H1 (cell line): ENCODE data around the gene ATE1. TPM values are rescaled to one million over a fixed set of nuclear protein-coding genes. Genes with fewer than 3 reads are reported as not detected.

Source experiments
- CTCF ChIA-PET: fragments of 300-600 bp; sonication (Branson Sonifier 250); formaldehyde crosslinking; loops from one replicate; lab custom pipeline; 2021; ENCODE audit not compliant: partially characterized antibody; lab: Charles Lee
- POLR2A ChIA-PET: fragments of 300-600 bp; sonication (Branson Sonifier 250); formaldehyde crosslinking; loops from one replicate; lab custom pipeline; 2021; ENCODE audit warnings: inconsistent platforms; ENCODE audit not compliant: partially characterized antibody; lab: Charles Lee
- DNase-seq, 2 experiments: peaks; one replicate each; pipeline versions ENCODE4 v3.0.0 to v3.0.0-alpha.2; 2010 to 2022; ENCODE audit warnings: low spot score in 2 of 2, low read depth in 1 of 2, mixed read lengths in 1 of 2
- FAIRE-seq: peaks from 2 replicates; lab custom pipeline; 2011; peaks lifted over from hg19 to GRCh38; lab: Jason Lieb, UNC
- H2AFZ ChIP-seq: 2 replicates; pipeline ENCODE4 v1.8.1; 2012; ENCODE audit warnings: low read length, inconsistent platforms
- H2AK5ac ChIP-seq: 2 replicates; pipeline ENCODE4 v1.6.1; 2013; ENCODE audit warnings: low read depth, low read length
- H2BK120ac ChIP-seq: replicated peaks from 2 replicates; pipeline ENCODE3; 2013; ENCODE audit warnings: low read depth, low read length, inconsistent platforms
- H2BK12ac ChIP-seq: 2 replicates; pipeline ENCODE4 v1.6.1; 2013; ENCODE audit warnings: low read depth, low read length
- H2BK15ac ChIP-seq: 2 replicates; pipeline ENCODE4 v1.6.1; 2013; ENCODE audit warnings: low read length
- H2BK20ac ChIP-seq: 2 replicates; pipeline ENCODE4 v1.6.1; 2013; ENCODE audit warnings: low read length
- H2BK5ac ChIP-seq: 2 replicates; pipeline ENCODE4 v1.6.1; 2013; ENCODE audit warnings: low read depth, low read length
- H3K14ac ChIP-seq: 2 replicates; pipeline ENCODE4 v1.6.1; 2013; ENCODE audit warnings: inconsistent platforms; ENCODE audit not compliant: insufficient read length
- H3K18ac ChIP-seq: 2 replicates; pipeline ENCODE4 v1.6.1; 2013; ENCODE audit warnings: low read length; ENCODE audit errors: extremely low read depth
- H3K23ac ChIP-seq: 2 replicates; pipeline ENCODE4 v1.6.1; 2013; ENCODE audit warnings: inconsistent platforms; ENCODE audit not compliant: insufficient read length
- H3K23me2 ChIP-seq: 2 replicates; pipeline ENCODE4 v1.6.1; 2013; ENCODE audit warnings: low read depth, low read length
- H3K27ac ChIP-seq: 2 replicates; pipeline ENCODE4 v1.6.1; 2011; ENCODE audit warnings: low read depth, low read length, inconsistent platforms
- H3K27me3 ChIP-seq, 4 experiments: replicated peaks in 1 of 4; 1 replicate in 1 of 4; 2 replicates in 3 of 4; pipeline versions ENCODE4 v1.6.1 to v1.8.1; 2011 to 2013; ENCODE audit warnings: low read length in 3 of 4, mild to moderate bottlenecking in 3 of 4, inconsistent platforms in 2 of 4, mixed read lengths in 2 of 4, moderate library complexity in 1 of 4; ENCODE audit not compliant: control insufficient read depth in 3 of 4, insufficient read depth in 3 of 4; ENCODE audit errors: extremely low read depth in 1 of 4
- H3K36me3 ChIP-seq, 4 experiments: 2 replicates each; pipeline versions ENCODE4 v1.6.1 to v1.8.1; 2011 to 2013; ENCODE audit warnings: mild to moderate bottlenecking in 4 of 4, low read length in 3 of 4, moderate library complexity in 2 of 4, control low read depth in 1 of 4, inconsistent platforms in 1 of 4; ENCODE audit not compliant: insufficient read depth in 4 of 4, control insufficient read depth in 2 of 4
- H3K4ac ChIP-seq: replicated peaks from 2 replicates; pipeline ENCODE3; 2013; ENCODE audit warnings: low read length, low read depth, mixed read lengths, inconsistent platforms; ENCODE audit not compliant: insufficient read length
- H3K4me1 ChIP-seq, 4 experiments: replicated peaks in 1 of 4; 1 replicate in 1 of 4; 2 replicates in 3 of 4; pipeline versions ENCODE4 v1.6.1 to v1.8.1; 2011 to 2013; ENCODE audit warnings: low read length in 3 of 4, inconsistent platforms in 2 of 4, mixed read lengths in 1 of 4; ENCODE audit not compliant: insufficient read depth in 4 of 4, control insufficient read depth in 3 of 4
- H3K4me2 ChIP-seq, 2 experiments: 2 replicates each; pipeline versions ENCODE4 v1.6.1 to v1.8.1; 2011 to 2013; ENCODE audit warnings: low read depth in 2 of 2, low read length in 2 of 2, control low read depth in 1 of 2, inconsistent platforms in 1 of 2, mild to moderate bottlenecking in 1 of 2; ENCODE audit not compliant: insufficient read depth in 1 of 2
- H3K4me3 ChIP-seq, 4 experiments: fragments of 200-600, 300-600 bp in 1 of 4; sonication (generic), shearing (Covaris generic), sonication (Bioruptor Twin) in 1 of 4; 2 replicates each; pipeline versions ENCODE4 v1.5.1 to v1.8.1; 2011 to 2016; ENCODE audit warnings: low read length in 4 of 4, low read depth in 3 of 4, control low read depth in 2 of 4, inconsistent platforms in 2 of 4, mild to moderate bottlenecking in 2 of 4, mixed read lengths in 1 of 4, moderate library complexity in 1 of 4; ENCODE audit not compliant: insufficient read depth in 2 of 4; ENCODE audit errors: extremely low read depth in 1 of 4
- H3K56ac ChIP-seq: replicated peaks from 2 replicates; pipeline ENCODE3; 2013; ENCODE audit warnings: low read depth, mild to moderate bottlenecking, mixed read lengths, low read length, inconsistent platforms; ENCODE audit not compliant: insufficient read length
- H3K79me1 ChIP-seq: 2 replicates; pipeline ENCODE4 v1.6.1; 2013; ENCODE audit warnings: low read depth, low read length, control low read depth
- H3K79me2 ChIP-seq, 2 experiments: 2 replicates each; pipeline versions ENCODE4 v1.6.1 to v1.8.1; 2012 to 2013; ENCODE audit warnings: low read length in 2 of 2, mild to moderate bottlenecking in 2 of 2, inconsistent platforms in 1 of 2; ENCODE audit not compliant: insufficient read depth in 2 of 2, control insufficient read depth in 1 of 2
- H3K9ac ChIP-seq, 4 experiments: replicated peaks in 1 of 4; 1 replicate in 1 of 4; 2 replicates in 3 of 4; pipeline versions ENCODE4 v1.6.1 to v1.8.1; 2011 to 2013; ENCODE audit warnings: low read depth in 3 of 4, low read length in 3 of 4, control low read depth in 2 of 4, mild to moderate bottlenecking in 2 of 4, moderate library complexity in 2 of 4, inconsistent platforms in 1 of 4; ENCODE audit errors: extremely low read depth in 1 of 4
- H3K9me3 ChIP-seq, 2 experiments: 2 replicates each; pipeline versions ENCODE4 v1.6.1 to v1.8.1; 2012 to 2013; ENCODE audit warnings: mild to moderate bottlenecking in 2 of 2, moderate library complexity in 2 of 2, control low read depth in 1 of 2, inconsistent platforms in 1 of 2, low read depth in 1 of 2, low read length in 1 of 2, mixed read lengths in 1 of 2; ENCODE audit not compliant: insufficient read depth in 2 of 2
- H4K20me1 ChIP-seq, 2 experiments: replicated peaks in 1 of 2; 2 replicates each; pipeline versions ENCODE3 to v1.8.1; 2011 to 2013; ENCODE audit warnings: inconsistent platforms in 2 of 2, low read length in 2 of 2, mild to moderate bottlenecking in 1 of 2; ENCODE audit not compliant: insufficient read depth in 2 of 2, control insufficient read depth in 1 of 2
- H4K5ac ChIP-seq: 2 replicates; pipeline ENCODE4 v1.6.1; 2013; ENCODE audit warnings: low read length, low read depth, mixed read lengths, inconsistent platforms; ENCODE audit not compliant: insufficient read length
- H4K8ac ChIP-seq: 2 replicates; pipeline ENCODE4 v1.8.0; 2013; ENCODE audit warnings: mild to moderate bottlenecking, moderate library complexity, low read length, inconsistent platforms; ENCODE audit not compliant: insufficient read depth; ENCODE audit errors: extremely low read depth
- H4K91ac ChIP-seq: replicated peaks from 2 replicates; pipeline ENCODE3; 2013; ENCODE audit warnings: low read length, mixed read lengths, inconsistent platforms; ENCODE audit not compliant: insufficient read length
- ATF3 ChIP-seq: IDR thresholded peaks from 2 replicates; pipeline ENCODE4 v1.6.1; 2011; ENCODE audit warnings: low read depth, mild to moderate bottlenecking, low read length; ENCODE audit not compliant: insufficient read depth
- CEBPB ChIP-seq: IDR thresholded peaks from 2 replicates; pipeline ENCODE4 v1.6.1; 2012; ENCODE audit warnings: low read depth, low read length
- CTCF ChIP-seq, 3 experiments: IDR thresholded peaks; 1 replicate in 2 of 3; 2 replicates in 1 of 3; pipeline versions ENCODE4 v1.5.1 to v1.6.1; 2011; ENCODE audit warnings: low read length in 3 of 3, mild to moderate bottlenecking in 3 of 3, inconsistent platforms in 2 of 3, low read depth in 1 of 3, moderate library complexity in 1 of 3; ENCODE audit not compliant: insufficient read depth in 1 of 3; ENCODE audit errors: control extremely low read depth in 1 of 3
- HDAC2 ChIP-seq, 2 experiments: fragments of 300-600 bp in 1 of 2; sonication (generic) in 1 of 2; IDR thresholded peaks; 2 replicates each; pipeline ENCODE4 v1.6.1; 2011 to 2012; ENCODE audit warnings: low read depth in 2 of 2, low read length in 2 of 2, mild to moderate bottlenecking in 2 of 2, moderate library complexity in 2 of 2, borderline replicate concordance in 1 of 2, inconsistent platforms in 1 of 2
- MAFK ChIP-seq: IDR thresholded peaks from 2 replicates; pipeline ENCODE4 v1.6.1; 2012; ENCODE audit warnings: low read depth, mild to moderate bottlenecking, improper control_type of control experiment, low read length
- RBBP5 ChIP-seq: IDR thresholded peaks from 2 replicates; pipeline ENCODE4 v1.7.1; 2012; ENCODE audit warnings: low read depth, mild to moderate bottlenecking, inconsistent platforms, low read length, moderate library complexity, borderline replicate concordance
- RFX5 ChIP-seq: IDR thresholded peaks from 2 replicates; pipeline ENCODE4 v1.6.1; 2011; ENCODE audit warnings: low read depth, low read length, improper control_type of control experiment, borderline replicate concordance
- SAP30 ChIP-seq: fragments of 300-600 bp; sonication (generic); IDR thresholded peaks from 2 replicates; pipeline ENCODE4 v1.7.1; 2012; ENCODE audit warnings: low read length, moderate library complexity, mild to moderate bottlenecking, inconsistent platforms; ENCODE audit not compliant: insufficient read depth, insufficient replicate concordance
- TAF1 ChIP-seq: IDR thresholded peaks from 2 replicates; pipeline ENCODE4 v1.6.1; 2011; ENCODE audit warnings: mild to moderate bottlenecking, low read depth, low read length
- YY1 ChIP-seq: IDR thresholded peaks from 2 replicates; pipeline ENCODE4 v1.6.1; 2011; ENCODE audit warnings: low read depth, mild to moderate bottlenecking, low read length
- WGBS, 2 experiments: shearing (Covaris generic) in 1 of 2; methylation state at CpG; one replicate each; pipeline versions ENCODE4 v1.1.6 to v1.1.7; 2013 to 2015; ENCODE audit warnings: low lambda C conversion rate in 2 of 2, mixed read lengths in 2 of 2, inconsistent platforms in 1 of 2, low coverage in 1 of 2, missing lambda C conversion rate in 1 of 2; ENCODE audit not compliant: insufficient replicate concordance in 2 of 2, insufficient coverage in 1 of 2, insufficient read length in 1 of 2; ENCODE audit errors: extremely low coverage in 1 of 2, missing lambda C conversion rate in 1 of 2; 5-methylcytosine and 5-hydroxymethylcytosine counted together
- polyA plus RNA-seq, 7 experiments: library from polyadenylated mRNA; depleted of rRNA in 3 of 7; stranded (reverse) in 5 of 7; unstranded in 2 of 7; fragments of >200 nt in 5 of 7; fragments of 200-250 nt in 2 of 7; gene quantifications; 1 replicate in 5 of 7; 2 replicates in 1 of 7; 4 replicates in 1 of 7; pipeline versions ENCODE4 v1.2.1 to v1.2.3, GENCODE V29; 2011 to 2013; ENCODE audit warnings: missing spikeins in 2 of 7, mixed read lengths in 2 of 7
- total RNA-seq: library from RNA; stranded (reverse); fragmentation: NEBNext Ultra II Directional; extraction: Animal tissue kit (Norgen Biotek cat#: 25700); gene quantifications from 2 replicates; pipeline ENCODE4 v1.2.1, GENCODE V29; 2021

The ATE1 gene
- total and polyA plus RNA-seq, 2 of the 8 experiments (the other 6 are each of a cell fraction or from before 2014, with no cell fraction given) = 8.8 to 26.9 TPM

GRCh38 chr10:121844537-121844936, 83.3 kb downstream of the ATE1 start:
- 0 out of 4 replicates have a peak, but pooled peaks cover 0 to 3% of the 10 kb centered on the region in 2 experiments for H3K9me3 ChIP-seq
- WGBS, 2 experiments = 64% methylated on average over 3 of the region's 3 CpGs; no CpG with 5 or more reads in 1 of the 2 experiments
- peaks cover 0 to 21% (median 10%) of the 10 kb centered on the region in 4 experiments; a peak in 5 of 8 replicates for H3K36me3 ChIP-seq
- no peak overlapping the region for H3K4me2 ChIP-seq
- H3K27ac ChIP-seq = no peak overlapping the region
- H2BK120ac ChIP-seq = no peak overlapping the region
- no peak overlapping the region for H2AFZ ChIP-seq
- no peaks in the 10 kb centered on the region for H3K23me2 ChIP-seq
- no peaks in the 10 kb centered on the region for H3K79me1 ChIP-seq
- no peak overlapping the region for H2BK15ac ChIP-seq
- FAIRE-seq (no peak), DNase-seq (no peak)
- no peak overlapping the region for H2BK5ac ChIP-seq
- no peak overlapping the region for H2BK12ac ChIP-seq
- H3K14ac ChIP-seq = no peak overlapping the region
- H4K5ac ChIP-seq = no peak overlapping the region
- H2BK20ac ChIP-seq = no peak overlapping the region
- no peaks in the 10 kb centered on the region for H4K20me1 ChIP-seq
- no peaks in the 10 kb centered on the region; a peak in 1 of 7 replicates for H3K4me1 ChIP-seq
- H3K4me3 ChIP-seq = no peak overlapping the region
- H4K91ac ChIP-seq = no peak overlapping the region
- H3K23ac ChIP-seq = no peak overlapping the region
- no peaks in the 10 kb centered on the region for H3K79me2 ChIP-seq
- no peaks in the 10 kb centered on the region for H3K27me3 ChIP-seq
- POLR2A ChIA-PET = no interaction called here
- no peak overlapping the region for H3K9ac ChIP-seq
- no peak overlapping the region for H2AK5ac ChIP-seq
- CTCF ChIA-PET = no interaction called here
- H3K56ac ChIP-seq = no peak overlapping the region
- no peak overlapping the region for H3K18ac ChIP-seq
- H4K8ac ChIP-seq = no peak overlapping the region
- no peak overlapping the region for H3K4ac ChIP-seq
- TF ChIP-seq RFX5 (no peak), MAFK (no peak), CTCF (IDR thresholded peaks at IDR 0.05; ENCODE audit: control extremely low read depth in 1 of 3, insufficient read depth in 1 of 3, low read depth in 1 of 3, low read length in 3 of 3) (no peak), RBBP5 (no peak), YY1 (no peak), SAP30 (no peak), TAF1 (no peak), ATF3 (no peak), CEBPB (no peak), HDAC2 (IDR thresholded peaks at IDR 0.05; ENCODE audit: borderline replicate concordance in 1 of 2, low read depth in 2 of 2, low read length in 2 of 2) (no peak)
